ENCODE measurements around the gene PLCE1. TPM values are rescaled to one million over a fixed set of nuclear protein-coding genes. Genes with fewer than 3 reads are reported as not detected.

PLCE1 gene
- 1.7 TPM for polyA plus RNA-seq (2012; ENCODE audit: insufficient read depth, insufficient read length, low read depth)

DNA sequence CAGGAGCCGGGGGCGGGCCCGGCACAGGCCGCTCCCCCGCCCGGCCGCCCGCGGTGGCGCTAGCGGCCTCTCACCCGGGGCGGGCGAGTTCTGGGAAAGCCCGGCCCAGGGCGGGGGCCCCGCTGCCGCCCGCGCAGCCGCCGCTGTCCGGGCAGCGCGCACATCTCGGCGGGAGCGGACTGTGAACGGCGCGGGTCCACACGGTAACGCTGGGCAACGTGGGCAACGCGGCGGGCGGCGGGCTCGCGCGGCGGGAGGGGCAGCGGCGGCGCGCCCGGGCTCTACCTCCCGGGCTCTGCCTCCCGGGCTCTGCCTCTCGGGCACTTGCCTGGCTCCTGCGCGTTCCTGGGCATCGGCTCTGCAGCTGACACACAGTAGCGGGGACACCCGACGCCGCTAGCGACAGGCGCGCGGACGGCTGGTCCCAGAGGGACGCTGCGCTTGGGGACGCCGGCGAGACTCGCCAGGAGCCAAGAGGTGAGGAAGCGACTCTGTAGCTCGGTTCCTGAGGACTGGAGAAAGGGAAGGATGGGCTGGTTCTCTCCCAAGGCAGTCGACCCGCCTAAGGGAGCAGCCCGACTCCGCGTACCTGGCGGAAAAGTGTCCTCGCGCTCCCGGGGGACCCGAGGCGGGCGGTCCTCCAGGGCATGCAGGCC, at the start of gene PLCE1:
PLCE1 (plus strand) TSS at position 150 of the 656 bp plus-strand sequence. CDS start 37,116 bp downstream, outside the sequence.
- H3K36me3 ChIP-seq: no peaks in the 10 kb centered on the region
- H3K4me3 ChIP-seq (ENCODE audit: low read depth, low read length): peak within 1 kb of the TSS; percentile 57
- H3K9me3 ChIP-seq: no peaks in the 10 kb centered on the region
- peaks cover 12% of the 10 kb centered on the region for H3K27me3 ChIP-seq
- TF ChIP-seq, protein P1, sequence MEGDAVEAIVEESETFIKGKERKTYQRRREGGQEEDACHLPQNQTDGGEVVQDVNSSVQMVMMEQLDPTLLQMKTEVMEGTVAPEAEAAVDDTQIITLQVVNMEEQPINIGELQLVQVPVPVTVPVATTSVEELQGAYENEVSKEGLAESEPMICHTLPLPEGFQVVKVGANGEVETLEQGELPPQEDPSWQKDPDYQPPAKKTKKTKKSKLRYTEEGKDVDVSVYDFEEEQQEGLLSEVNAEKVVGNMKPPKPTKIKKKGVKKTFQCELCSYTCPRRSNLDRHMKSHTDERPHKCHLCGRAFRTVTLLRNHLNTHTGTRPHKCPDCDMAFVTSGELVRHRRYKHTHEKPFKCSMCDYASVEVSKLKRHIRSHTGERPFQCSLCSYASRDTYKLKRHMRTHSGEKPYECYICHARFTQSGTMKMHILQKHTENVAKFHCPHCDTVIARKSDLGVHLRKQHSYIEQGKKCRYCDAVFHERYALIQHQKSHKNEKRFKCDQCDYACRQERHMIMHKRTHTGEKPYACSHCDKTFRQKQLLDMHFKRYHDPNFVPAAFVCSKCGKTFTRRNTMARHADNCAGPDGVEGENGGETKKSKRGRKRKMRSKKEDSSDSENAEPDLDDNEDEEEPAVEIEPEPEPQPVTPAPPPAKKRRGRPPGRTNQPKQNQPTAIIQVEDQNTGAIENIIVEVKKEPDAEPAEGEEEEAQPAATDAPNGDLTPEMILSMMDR (IDR thresholded peaks at IDR 0.05; ENCODE audit: low read depth, low read length): no peak
- peaks cover 5% of the 10 kb centered on the region; the same call in 1 of the 2 replicates for H3K4me1 ChIP-seq
- DNase-seq: peak; percentile 66

DNA sequence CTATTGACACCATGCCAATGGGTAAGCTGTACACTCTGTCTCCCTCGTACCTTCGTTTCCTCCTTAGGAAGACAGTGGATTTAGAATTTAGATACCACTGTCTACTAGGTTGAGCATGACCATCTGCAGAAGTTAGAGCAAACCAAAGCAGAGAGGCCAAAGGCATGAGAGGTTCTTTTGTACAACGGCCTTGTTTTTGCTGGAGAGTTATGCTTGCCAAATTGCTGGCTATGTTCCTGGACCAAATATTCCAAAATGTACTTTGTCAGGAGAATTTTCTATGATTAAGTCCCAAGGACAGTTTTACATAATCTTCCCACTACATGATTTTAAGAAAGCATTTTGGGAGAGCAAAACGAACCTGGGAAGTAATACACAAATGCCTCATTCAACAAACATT, 47.9 kb upstream of the PLCE1 start:
- TF ChIP-seq, protein P1 (IDR thresholded peaks at IDR 0.05; ENCODE audit: low read depth, low read length): no peak
- no peak overlapping the region for H3K4me3 ChIP-seq (ENCODE audit: low read depth, low read length)
- H3K4me1 ChIP-seq: no peaks in the 10 kb centered on the region
- no peak for DNase-seq
- H3K36me3 ChIP-seq: no peaks in the 10 kb centered on the region
- no peaks in the 10 kb centered on the region for H3K9me3 ChIP-seq
- no peaks in the 10 kb centered on the region for H3K27me3 ChIP-seq

DNA sequence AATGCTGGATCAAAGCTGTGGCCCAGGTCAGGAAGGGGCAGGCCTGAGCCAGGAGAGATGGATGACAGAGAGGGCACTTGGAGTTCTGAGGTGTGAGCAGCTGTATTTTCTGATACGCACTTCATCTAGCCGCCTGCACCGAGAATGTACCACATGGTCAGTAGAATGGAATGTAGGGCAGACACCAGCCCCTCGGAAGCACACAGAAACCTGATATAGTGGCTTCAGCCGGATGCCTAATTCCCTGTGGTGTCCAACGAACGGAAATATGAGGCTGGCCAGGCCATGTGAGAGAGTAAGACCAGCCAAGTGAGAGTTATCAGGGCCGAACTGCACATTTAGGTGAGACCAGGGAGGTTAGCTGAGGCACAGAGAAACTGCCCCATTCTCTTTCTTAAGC, 46.7 kb upstream of the PLCE1 start:
- no peaks in the 10 kb centered on the region for H3K9me3 ChIP-seq
- TF ChIP-seq, protein P1 (IDR thresholded peaks at IDR 0.05; ENCODE audit: low read depth, low read length): no peak
- DNase-seq: no peak
- no peak overlapping the region for H3K4me3 ChIP-seq (ENCODE audit: low read depth, low read length)
- no peaks in the 10 kb centered on the region for H3K4me1 ChIP-seq
- no peaks in the 10 kb centered on the region for H3K27me3 ChIP-seq
- H3K36me3 ChIP-seq: no peaks in the 10 kb centered on the region

DNA sequence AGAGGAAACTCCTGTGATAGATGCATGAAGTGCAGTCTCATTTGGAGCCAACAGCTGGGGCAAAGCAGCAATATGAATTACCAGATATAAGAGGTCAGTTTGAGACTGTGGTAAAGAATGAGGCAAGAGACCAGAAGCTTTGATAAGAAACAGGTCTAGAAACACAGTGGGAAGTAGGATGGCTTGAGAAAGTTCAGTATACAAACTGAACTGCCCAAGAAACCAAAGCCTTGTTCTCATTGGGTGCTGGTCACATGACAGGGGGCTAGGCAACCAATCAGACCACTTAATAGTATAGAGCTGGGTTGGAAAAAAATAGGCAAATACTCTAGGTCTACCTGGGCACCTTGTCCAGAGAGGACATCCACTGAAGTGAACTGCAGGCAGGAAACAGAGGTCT, 46.2 kb upstream of the PLCE1 start:
- H3K4me1 ChIP-seq: no peaks in the 10 kb centered on the region
- TF ChIP-seq, protein P1 (IDR thresholded peaks at IDR 0.05; ENCODE audit: low read depth, low read length): no peak
- no peaks in the 10 kb centered on the region for H3K27me3 ChIP-seq
- H3K4me3 ChIP-seq (ENCODE audit: low read depth, low read length): no peak overlapping the region
- DNase-seq: no peak
- H3K9me3 ChIP-seq: no peaks in the 10 kb centered on the region
- no peaks in the 10 kb centered on the region for H3K36me3 ChIP-seq

DNA sequence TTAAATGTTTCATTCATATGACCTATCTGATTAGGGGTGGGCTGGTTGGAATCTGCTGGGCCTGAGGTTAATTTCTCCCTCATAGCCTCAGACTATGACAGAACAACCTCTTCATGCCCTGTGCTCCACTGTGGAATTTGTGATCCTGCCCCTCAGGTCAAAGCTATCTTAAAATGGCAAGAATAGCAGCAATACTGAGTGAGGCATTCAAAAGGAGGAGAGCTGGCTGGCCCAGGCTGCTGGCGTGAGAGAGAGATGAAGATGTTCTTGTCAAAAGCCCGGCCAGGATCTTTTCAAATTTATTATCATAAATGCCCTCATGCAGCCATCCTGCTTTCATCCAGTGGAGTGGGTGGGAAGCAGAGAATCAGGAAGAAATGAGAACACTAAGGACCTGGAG, 41.8 kb upstream of the PLCE1 start:
- no peaks in the 10 kb centered on the region for H3K4me1 ChIP-seq
- no peak for DNase-seq
- no peaks in the 10 kb centered on the region for H3K27me3 ChIP-seq
- TF ChIP-seq, protein P1 (IDR thresholded peaks at IDR 0.05; ENCODE audit: low read depth, low read length): no peak
- no peaks in the 10 kb centered on the region for H3K36me3 ChIP-seq
- no peak overlapping the region for H3K4me3 ChIP-seq (ENCODE audit: low read depth, low read length)
- H3K9me3 ChIP-seq: no peaks in the 10 kb centered on the region

DNA sequence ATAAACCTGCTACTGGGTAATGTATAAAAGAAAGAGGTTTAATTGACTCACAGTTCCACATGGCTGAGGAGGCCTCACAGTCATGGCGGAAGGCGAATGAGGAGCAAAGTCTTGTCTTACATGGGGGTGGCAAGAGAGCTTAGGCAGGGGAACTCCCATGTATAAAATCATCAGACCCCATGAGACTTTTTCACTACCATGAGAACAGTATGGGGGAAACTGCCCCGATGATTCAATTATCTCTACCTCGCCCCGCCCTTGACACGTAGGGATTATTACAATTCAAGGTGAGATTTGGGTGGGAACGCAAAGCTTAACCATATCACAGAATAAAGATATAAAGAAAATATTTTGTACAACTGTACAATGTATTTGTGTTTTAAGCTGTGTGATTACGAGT, 39.4 kb upstream of the PLCE1 start:
- H3K36me3 ChIP-seq: no peaks in the 10 kb centered on the region
- TF ChIP-seq, protein P1 (IDR thresholded peaks at IDR 0.05; ENCODE audit: low read depth, low read length): no peak
- H3K4me1 ChIP-seq: no peaks in the 10 kb centered on the region
- H3K4me3 ChIP-seq (ENCODE audit: low read depth, low read length): no peak overlapping the region
- no peaks in the 10 kb centered on the region for H3K27me3 ChIP-seq
- no peak for DNase-seq
- H3K9me3 ChIP-seq: no peaks in the 10 kb centered on the region

Measured in BE2C (cell line).